Keratinocyte (primary cell): Measurements from ENCODE around the gene LGALS7B.

Experiments
- CTCF ChIP-seq, 3 experiments: IDR thresholded peaks in 1 of 3; conservative IDR thresholded peaks in 1 of 3; optimal IDR thresholded peaks in 1 of 3; 2 replicates in 2 of 3; 3 replicates in 1 of 3; pipeline versions ENCODE3 to v1.5.1; 2011; ENCODE audit warnings: low read length in 3 of 3, mild to moderate bottlenecking in 3 of 3, moderate library complexity in 2 of 3, control low read depth in 1 of 3, inconsistent platforms in 1 of 3; ENCODE audit not compliant: insufficient read depth in 2 of 3; ENCODE audit errors: extremely low read depth in 1 of 3
- EZH2 ChIP-seq: IDR thresholded peaks from one replicate; pipeline ENCODE4 v1.6.1; 2012; ENCODE audit warnings: inconsistent platforms, mild to moderate bottlenecking, low read length, moderate library complexity

DNA sequence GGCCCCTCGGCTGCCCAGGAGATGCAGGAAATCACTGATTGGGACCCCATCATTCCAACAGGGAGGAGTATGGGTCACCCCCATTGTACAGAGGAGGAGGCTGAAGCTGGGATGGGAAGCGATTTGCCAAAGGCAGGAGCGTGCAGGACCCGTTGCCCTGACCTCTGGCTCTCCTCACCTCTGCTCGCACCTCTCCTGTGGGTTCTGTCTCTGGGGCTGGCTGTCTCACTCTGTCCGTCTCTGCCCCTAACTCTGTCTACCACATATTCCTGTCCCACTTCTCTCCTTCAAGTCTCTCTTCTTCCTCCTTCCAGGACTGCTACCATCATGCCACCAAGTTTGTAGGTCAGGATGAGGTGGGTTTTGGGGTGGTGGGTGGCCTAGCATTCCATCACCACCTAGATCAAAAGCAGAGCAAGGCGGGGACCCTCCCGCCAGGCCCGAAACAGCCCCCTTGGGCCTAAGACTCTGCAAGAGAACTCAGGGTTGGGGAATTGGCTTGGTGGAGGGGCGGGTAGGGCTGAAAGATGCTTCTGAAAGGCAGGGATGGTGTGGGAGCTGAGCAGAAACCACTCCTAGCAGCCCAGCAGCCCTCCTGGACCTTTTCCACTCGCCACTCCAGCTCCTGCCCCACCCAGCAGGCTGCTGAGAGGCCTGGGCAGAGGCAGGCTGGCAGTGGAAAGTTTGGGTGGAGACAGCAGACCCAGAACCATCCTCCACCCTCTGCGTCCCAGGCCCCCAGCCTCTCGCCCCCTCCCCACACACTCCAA is 14.6 kb upstream of the LGALS7B start:
- TF ChIP-seq CTCF (optimal IDR thresholded peaks at IDR 0.05 in 1 of 3, IDR thresholded peaks at IDR 0.05 in 1 of 3, conservative IDR thresholded peaks at IDR 0.05 in 1 of 3; ENCODE audit: extremely low read depth in 1 of 3, insufficient read depth in 2 of 3, low read length in 3 of 3) (no peak), EZH2 (no peak)
